DMS153 (cell line): Measurements from ENCODE around the gene MANSC4.

Source experiments
- DNase-seq: peaks from one replicate; lab custom pipeline; 2025; lab: John Stamatoyannopoulos, UW

MANSC4 gene

DNA sequence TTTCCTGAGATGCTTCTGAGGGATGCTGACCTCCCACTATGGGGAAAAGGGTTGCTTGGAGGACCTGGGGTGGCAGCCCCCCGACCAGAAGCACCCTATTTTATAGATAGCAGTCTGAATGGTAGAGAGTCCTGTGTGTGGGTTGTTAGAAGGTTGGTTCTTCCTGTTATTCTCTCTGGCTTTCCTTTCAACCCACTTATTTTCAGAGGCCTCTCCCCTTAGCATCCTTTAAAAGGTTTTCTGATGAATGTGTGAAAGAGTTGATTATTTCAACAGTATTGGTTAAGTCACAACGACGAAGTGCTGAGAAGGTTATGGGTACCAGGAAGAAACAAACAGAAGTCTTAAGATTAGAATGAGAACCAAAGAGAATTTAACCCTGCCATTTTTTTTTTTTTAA is 20.8 kb upstream of the MANSC4 start:
- no peak for DNase-seq

DNA sequence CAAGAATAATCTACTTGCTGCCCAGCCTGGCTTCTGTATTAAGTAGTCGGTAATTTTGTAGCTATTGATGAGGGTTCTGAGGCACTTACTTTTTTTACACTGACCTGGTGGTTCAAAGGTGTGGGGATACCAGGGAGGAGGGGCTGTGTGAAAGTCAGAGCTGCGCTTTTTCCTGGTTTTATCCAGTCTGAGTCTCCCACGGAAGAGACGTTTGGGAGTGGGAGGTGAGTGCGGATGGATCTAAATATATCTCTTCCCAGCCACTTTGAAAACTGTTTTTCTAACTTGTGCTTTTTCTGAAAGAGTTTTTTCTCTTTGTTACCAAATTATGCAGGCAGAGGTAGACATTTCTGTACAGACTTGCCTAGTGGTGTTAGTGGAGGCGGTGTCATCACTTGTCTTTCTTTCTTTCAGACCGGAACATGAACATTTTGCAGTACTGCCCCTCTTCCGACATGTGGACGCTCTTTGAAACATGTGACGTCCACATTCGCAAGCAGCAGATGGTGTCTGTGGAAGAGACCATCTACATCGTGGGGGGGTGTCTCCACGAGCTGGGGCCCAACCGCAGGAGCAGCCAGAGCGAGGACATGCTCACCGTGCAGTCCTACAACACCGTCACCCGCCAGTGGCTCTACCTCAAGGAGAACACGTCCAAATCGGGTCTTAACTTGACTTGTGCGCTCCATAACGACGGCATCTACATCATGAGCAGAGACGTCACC is 17.4 kb upstream of the MANSC4 start:
- DNase-seq, result no peak

DNA sequence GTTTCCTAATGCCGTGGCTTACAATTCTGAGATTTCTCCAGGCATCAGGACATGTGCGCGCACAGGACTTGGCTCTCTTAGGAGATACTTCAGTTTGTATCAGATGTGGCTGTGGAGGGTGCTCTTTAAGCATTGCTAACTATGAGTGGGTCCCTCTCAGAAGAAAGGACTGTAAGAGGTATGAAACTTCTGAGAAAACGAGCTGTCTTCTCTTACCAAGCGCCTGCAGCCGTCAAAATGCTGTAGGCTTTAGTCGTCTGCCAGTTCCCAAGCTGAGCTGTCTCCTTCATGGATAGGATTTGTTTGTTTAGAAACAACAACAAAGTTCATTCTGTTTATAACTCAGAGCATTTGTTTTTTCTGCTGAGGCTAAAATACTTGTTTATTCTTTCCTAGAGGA is 16.1 kb upstream of the MANSC4 start:
- no peak for DNase-seq

DNA sequence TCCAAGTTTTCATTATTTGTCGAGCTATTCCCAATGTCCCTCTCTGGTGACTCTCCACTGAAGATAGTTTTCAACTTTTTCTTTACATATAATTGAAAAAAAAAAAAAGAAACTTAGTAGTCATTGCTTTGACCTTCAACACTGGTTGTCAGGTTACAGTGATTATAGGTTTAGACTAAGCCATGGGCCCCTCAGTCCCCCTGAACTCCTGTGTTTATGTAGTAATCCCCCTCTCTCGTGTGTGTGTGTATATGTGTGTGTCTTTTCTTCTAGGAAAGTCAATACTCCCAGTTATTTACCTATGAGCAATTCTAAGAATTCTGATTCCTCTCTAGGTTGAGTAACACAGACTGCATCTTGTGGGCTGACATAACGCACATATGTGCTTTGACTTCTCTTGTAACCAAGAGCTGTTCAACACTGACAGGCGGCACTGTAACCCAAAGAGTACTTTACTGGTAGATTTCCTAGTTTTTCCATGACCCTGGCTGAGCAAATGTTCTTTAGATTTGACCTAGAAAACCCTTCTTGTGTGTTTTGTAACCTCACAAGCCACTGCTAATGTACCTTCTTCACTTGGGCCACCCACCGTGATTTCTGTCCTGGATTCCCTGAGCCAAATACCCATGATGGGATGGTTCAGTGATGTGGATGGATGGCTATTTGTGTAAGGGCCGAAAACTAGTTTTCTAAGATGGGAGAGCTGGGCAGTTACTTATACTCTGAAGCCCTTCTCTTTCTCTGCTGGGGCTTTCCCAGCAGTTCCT is 15.0 kb upstream of the MANSC4 start:
- no peak for DNase-seq

DNA sequence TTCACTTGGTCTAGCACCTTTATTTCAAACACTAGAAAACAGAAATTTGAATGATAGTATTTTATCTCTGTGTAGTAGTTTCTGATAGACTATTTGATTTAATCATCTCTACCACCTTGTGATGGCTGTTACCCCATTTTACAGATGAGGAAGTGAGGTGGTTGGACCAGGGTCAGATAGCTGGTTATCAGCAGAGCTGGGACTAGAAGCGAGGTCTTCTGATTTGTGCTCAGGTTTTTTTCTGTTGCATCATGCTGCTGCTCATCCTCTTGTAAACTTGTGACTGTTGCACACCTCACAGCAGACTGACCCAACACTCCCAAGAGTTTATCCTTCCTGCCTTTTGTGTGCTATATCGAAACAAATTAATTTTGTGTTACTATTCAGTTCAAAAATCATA is 10.1 kb upstream of the MANSC4 start:
- no peak for DNase-seq

DNA sequence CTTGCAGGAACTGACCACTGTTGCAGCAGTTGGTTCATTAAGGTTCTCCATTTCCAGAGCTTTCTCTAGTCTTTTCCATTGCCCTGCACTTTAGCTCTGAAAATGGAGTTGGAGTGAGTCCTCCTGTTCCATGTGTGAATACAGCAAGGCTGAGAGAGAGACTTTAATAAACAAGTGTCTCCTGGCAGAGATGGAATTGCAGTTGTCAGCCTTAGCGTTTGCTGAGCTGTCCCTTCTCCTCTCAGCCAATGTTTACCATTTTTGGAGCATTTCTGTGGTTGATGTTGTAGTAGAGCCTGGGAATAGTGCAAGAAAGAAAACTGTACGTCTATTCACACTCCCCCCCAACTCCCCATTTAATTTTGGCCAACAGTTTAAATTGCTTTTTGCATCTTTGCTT is 7.5 kb upstream of the MANSC4 start:
- DNase-seq, result no peak

DNA sequence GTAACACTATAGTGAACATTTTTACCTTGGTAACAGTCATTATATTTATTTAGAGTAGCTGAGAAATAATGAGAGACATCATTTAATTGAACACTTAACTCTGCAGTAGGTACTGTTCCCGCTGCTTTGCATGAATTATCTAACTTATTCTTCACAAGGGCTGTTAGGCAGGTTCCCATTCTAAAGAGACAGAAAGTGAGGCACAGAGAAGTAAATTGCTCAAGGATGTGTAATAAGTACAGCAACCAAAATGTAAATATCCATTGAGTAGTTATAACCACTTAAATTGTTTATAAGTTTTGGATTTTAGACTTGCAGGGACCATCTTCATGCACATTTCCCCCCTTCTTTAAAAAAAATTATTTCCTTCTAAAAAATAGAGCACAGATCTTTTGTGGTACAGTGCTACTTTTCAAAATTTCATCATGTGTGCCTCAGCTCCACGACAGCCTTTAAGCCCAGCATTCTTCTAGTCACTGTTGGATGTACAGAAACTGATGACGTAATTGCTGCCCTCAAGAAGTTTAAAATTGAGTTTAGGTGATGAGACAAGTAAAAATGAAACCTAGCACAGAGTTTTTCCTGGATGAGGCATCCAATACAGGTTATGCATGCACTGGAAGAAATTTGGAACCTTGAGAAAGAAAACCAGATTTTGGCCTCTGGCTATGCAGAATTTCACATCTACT is 6.0 kb upstream of the MANSC4 start:
- DNase-seq, result no peak

DNA sequence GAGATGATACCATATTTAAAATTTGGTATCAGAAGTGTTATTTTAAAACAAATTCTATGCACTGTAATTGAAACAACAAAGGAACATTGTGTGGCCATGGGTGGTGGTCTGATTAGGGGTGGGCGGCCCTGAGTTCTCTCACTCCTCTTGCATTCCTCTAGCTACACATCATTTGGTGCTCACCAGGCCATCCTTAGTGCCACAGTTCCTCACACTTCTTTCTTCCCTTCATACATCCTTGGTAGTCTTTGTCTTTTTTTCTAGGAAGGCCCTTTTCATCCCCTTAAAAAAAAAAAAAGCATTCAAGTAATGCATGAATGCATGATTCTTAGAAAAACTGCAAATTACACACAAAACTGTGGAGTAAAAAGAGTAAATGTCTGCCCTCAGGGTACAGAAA is 2.4 kb upstream of the MANSC4 start:
- no peak for DNase-seq

DNA sequence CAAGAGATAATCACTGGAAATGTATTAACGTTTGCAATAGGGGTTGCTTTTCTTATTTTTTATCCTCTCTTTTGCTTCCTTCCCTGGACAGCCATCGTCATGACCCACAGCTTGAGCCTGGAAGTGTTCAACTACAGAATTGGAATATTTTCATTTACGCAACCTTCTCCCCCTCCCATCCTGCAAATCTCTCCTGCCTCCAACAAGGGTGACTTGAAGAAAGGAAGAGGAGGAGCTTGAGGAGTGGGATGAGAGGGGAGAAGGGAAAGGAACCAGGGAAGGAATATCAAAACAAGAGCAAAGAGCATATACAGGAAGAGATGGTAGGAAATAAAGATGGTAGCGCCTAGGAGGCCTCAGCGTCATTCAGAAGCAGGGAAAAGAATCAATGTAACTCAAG is 1.6 kb upstream of the MANSC4 start:
- no peak for DNase-seq

DNA sequence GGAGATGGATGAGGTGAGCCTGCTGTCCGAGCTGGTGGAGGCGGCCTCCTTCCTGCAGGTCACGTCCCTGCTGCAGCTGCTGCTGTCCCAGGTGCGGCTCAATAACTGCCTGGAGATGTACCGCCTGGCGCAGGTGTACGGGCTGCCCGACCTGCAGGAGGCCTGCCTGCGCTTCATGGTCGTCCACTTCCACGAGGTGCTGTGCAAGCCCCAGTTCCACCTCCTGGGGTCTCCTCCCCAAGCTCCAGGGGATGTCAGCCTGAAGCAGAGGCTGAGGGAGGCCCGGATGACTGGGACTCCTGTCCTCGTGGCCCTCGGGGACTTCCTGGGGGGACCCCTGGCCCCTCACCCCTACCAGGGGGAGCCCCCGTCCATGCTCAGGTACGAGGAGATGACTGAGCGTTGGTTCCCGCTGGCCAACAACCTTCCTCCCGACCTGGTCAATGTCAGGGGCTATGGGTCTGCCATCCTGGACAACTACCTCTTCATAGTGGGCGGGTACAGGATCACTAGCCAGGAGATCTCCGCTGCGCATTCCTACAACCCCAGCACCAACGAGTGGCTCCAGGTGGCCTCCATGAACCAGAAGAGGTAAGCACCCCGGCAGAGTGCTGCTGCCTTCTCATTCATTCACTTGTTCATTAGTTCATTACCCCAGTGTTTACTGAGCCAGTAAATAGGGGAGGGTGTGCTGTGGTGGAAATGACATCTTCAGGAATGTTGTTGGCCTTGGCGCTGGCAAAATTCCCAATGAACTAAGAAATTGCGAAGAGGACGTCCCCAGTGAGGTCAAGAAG is 774 bp upstream of the MANSC4 start:
- no peak for DNase-seq

DNA sequence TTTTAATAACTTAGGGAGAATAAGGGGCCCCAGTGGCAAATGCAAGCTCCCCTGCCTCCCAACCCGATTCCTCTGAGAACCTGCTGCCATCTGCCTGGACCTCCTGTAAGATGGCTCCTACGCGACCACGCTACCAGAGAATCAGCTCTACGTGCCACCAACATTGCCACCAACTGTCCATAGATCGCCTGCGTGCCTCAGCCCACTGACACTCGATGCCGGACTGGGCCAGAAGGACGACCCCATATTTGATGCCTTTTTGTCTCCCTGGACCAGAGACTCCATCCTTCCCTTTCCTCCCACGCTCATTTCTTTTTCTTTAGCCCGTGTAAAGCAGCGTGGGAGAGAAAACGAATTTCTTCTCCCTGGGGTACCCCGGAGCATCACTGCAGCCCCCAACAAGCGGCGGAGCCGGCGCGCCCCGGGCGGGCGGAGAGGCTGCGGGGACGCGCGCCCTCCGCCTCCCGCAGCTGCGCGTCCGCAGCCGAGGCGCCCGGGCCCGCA is 568 bp downstream of the MANSC4 start:
- no peak for DNase-seq

DNA sequence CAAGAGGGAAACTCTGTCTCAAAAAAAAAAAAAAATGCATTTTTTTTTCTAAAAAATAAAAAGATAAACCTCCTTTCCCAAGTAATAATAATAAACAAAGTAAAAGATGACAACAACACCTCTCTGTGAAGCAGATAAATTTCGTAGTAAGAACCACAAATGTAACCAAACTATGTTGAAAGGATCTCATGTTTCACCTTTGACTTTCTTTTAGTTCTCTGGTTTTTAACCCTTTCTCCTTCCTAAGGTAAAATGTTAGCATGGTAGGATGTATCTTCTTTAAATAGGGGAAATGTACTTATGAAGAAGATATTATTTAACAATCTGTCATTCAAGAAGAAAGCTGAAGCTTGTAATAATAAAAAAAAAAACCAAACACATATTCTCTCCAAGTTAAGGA is 1.8 kb downstream of the MANSC4 start:
- DNase-seq, result no peak

DNA sequence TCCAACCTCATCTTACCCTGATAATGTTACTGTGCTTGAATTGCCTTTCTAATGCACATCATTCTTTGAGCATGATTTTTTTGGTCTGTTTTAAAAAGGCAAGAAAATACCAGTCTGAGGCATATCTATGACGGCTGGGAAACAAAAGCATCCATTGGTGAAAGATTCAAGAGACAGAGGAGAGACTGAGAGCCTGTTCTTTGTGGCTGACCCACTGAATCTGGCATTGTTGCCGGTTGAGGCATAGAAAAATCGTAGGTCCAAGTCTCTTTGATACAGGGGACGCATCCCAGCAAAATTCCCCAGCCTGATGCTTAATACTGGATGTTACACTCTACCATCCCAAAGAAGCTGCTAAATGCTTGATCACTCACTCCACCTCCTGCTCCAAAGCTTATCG is 2.9 kb downstream of the MANSC4 start:
- DNase-seq, result no peak

DNA sequence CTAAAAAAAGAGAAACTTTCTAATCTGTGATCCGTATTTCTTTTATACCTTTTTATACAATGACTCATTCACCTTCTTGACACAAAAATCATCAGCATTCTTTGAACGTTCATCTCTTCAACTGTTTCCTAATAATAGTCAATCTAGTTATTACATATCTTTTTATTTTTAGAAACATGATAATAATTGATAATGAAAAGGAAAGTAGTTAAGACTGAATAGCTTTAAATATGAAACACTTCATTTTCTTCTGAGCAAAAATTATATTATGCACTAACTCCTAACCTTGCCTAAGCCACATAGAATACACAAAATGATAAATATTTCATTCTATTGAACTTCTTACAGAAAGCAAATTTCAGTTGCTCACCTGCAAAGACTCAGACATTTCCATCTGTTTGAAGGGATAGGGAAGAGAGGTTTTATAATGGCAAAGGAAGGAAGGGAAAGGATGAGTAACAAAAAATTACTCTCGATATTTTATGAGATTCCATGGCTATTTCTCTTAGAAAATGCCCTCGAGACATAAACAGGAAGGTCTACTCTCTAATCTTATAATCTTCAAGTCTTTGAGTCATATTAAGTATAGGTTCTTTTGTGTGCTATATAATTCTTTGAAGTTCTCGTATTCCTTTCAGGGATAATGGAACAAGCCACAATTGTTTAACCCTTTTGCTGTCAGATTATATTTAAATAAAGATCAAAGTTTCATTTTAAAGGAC is 7.5 kb downstream of the MANSC4 start:
- DNase-seq, result no peak

DNA sequence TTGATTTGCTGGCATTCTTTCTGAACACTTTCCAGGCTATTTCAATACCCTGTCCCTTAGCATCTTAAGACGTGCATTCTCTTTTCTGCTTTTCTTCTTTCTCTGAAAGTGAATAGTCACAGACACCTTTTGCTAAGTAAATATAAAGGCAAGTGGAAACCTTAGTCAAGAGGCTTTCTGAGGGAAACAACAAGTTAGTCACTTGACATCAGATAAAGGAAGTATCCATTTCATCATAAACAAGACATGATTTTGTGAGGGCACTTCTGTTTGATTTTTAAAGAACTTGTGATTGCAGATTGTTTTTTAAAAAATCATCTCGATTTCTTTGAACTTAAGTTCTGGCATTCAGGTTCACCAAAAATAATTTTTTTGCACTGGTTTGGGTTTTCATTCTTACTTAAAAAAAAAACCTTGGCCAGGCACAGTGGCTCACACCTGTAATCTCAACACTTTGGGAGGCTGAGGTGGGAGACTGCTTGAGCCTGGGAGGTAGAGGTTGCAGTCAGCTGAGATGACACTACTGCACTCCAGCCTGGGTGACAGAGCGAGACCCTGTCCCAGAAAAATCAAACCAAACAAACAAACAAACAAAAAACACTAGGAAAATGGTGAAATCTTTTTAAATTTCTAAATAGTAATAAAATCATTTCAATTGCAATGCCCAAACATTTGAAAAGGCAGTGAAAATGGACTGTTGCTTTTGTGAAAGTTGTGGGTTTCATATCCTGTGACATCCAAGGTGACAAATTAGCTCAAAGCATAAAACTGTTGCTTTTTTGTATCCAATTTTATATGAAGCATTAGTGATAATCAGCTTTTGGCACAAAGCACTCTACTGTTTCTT is 8.3 kb downstream of the MANSC4 start:
- no peak for DNase-seq

DNA sequence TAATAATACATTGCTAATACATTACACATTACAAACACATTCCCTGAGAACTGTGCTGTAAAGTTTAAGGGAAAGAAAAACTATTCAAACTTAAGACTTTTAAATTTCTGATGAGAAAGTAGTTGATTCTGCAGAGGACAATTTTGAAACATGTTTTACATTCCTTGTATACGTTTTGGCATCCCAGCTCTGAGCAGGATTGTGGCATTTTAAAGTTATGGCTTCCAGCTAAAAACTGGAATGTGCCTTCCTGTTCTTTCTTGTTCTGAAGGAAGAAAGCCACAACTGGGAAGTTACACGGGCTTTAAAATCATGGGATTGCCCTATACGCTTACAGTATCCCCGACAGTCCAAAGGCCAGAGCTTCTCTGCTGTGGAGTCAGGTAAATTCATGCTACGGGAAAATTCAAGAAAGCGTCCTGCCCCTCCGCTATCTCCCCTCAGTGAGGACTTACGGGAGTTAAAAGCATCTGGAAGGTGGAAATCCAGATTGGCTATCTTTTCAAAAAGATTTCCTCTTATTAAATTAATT is 10.8 kb downstream of the MANSC4 start:
- no peak for DNase-seq

DNA sequence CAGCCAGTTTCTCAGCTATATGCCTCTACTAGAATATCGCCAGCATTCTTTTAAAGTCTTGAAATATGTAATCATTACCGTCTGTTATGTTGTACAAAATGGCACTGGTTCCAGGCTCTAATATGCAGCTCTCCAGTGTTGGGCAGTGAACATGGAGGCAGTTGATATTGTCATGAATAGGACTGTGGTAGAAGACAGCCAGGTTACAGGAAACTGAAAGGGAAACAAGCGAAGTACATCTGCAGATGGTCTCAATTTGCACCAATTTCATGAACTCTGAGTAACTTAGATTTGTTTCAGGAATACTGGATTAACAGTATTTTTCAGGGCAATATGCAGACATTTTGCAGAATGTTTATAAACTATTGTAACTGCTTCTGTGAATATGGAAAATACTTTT is 13.4 kb downstream of the MANSC4 start:
- DNase-seq, result no peak

DNA sequence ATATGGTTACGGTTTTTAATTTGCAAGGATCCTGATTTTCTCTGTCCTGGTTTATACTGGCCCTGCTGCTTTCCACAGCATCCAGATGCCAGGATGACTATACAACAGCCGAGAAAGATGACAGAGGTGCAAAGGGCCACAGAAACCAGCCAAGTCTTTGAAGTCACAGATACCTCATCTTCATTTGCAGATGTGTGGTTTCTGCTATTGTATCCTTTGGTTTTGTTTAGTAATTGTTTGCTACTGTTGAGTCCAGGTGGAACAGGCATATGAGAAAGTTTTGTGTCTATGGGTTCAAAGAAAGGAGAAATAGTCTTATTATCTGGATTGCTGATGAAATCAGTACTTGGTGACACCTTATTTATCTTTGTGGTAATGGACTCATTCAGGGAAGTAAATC is 17.3 kb downstream of the MANSC4 start:
- DNase-seq, result no peak

DNA sequence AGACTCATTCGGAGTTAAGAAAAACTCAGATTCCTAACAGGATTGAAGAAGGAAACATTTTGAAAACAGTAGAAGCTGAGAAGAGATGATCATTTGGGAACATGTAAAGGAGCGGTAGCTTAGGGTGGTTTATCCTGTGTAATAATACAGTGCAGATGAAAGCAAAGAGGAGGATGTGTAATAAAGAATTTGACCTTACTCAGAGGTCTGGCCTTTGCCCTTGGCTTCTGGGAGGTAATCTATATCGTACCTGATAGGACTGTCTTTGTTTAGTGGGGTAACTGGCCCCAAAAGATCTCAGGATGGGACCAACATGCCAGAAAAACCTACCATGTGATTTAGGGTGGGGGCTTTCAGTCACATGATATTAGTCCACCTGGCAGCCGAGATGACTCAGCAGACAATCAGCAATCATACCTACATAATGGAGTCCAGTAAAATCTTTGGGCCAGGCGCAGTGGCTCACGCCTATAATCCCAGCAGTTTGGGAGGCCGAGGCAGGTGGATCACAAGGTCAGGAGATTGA is 23.3 kb downstream of the MANSC4 start:
- DNase-seq, result no peak

DNA sequence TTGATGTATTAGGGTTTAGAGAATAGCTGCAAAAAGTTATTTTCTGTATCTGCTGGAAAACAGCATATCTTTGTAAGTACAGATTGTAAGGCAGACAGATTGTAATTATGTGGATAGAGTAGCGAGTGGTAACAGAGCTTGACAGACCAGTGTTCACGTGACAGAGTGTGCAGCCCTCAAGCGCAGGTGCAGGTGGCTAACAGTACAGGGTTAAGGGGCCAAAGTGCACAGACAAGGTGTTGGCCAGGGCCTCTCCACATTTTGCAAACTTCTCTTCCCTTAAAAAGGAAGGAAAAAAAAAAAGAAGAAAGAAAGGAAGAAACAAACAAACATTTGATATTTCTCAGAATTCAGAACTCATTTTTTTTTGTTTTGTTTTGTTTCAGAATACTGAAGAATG is 25.2 kb downstream of the MANSC4 start:
- DNase-seq, result no peak
